GM19099 (cell line): Measurements from ENCODE around the gene NR0B2.

Experiments
- POLR2A ChIP-seq: IDR thresholded peaks from 3 replicates; pipeline ENCODE4 v1.6.1; 2011; ENCODE audit warnings: low read depth; ENCODE audit not compliant: insufficient read length; ENCODE audit errors: extremely low read depth

Gene NR0B2, protein sequence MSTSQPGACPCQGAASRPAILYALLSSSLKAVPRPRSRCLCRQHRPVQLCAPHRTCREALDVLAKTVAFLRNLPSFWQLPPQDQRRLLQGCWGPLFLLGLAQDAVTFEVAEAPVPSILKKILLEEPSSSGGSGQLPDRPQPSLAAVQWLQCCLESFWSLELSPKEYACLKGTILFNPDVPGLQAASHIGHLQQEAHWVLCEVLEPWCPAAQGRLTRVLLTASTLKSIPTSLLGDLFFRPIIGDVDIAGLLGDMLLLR

DNA sequence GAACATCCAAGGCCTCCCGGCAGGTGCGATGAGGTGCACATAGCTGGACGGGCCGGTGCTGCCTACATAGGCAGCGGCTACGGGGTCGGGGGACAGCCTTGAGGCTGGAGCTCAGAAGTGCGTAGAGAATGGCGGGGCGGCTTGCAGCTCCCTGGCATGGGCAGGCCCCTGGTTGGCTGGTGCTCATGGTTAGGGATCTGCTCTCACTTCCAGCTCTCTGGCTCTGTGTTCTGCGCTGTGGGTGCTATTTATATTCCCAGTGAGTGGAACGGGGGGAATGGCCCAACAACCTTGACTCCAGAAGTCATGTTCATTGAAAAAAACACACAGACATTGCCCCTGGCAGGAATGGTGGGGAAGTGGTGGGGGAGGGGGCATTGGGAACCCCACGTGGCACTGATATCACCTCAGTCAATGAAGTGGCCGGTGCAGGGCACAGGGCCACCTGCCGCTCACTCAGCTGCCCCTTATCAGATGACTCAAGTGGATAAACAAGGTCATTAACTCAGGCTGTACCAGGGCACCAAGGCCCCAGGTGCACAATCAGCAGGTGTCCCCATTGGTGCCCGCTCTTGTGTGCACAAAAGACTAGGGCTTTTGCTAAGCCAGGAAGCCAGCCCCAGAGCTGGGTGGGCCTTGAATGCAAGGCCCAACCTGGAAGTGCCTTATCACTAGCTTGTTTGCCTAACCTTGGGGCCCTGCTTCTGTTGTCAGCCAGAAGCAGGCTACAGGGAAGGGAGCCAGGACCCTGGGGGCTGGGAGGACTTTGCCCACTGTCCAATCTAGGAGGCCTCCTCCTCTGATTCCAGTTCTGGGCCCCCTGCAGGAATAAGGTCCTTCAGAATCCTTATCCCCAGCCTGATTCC lies at the start of gene NR0B2:
NR0B2 (minus strand) TSS at position 222 of the 866 bp plus-strand sequence; CDS start at position 187, 35 bp downstream.
- TF ChIP-seq POLR2A = no peak

GRCh38 chr1:26961826-26962225 lies 48.1 kb upstream of the NR0B2 start:
- TF ChIP-seq POLR2A = no peak

GRCh38 chr1:26960625-26960966 lies 46.8 kb upstream of the NR0B2 start:
- no peak for TF ChIP-seq POLR2A

DNA sequence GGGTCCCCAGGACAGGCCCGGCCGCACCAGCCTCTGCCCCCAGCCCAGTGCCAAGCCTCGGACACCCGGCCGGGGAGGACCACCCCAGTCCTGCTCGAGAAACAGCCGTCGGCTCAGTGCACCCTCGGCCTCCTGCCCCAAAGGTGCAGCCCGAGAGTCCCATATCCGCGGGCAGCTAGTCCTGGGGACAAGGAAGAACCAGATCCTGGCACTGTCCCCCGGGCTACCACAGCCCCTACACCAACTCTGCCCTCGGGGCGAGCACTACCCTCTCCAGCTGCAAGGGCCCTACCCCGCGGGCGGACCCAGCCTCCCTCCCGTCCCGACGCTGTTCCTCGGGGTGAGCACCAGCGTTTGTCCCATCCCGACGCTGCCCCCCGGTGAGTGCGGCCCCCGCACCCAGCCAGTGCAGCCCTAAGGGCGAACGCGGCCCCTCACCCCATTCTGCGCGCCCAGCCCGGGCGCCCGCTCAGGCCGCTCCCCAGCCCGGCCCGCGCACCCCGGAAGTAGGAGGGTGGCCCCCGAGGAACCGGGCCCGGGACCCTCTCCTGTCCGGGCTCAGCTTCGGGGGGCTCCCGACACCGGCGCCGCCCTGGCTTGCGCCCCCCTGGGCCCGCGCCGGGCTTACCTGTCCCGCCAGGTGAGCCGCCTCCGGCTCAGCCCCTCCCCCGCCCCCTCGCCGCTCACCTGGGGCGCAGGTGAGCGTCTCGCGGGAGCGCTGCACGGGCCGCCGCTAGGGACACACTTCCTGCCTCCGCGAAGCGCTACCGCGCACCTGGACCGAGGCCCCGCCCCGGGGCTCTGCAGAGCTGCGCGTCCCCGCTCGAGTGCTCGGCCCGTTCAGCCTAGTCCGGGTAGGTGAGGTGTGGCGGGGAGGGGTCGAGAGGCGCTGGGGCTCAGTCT lies 46.2 kb upstream of the NR0B2 start, which contains the start of gene KDF1:
KDF1 (minus strand) TSS at position 747 of the 903 bp plus-strand sequence. CDS start 8,088 bp downstream, outside the sequence.
- no peak for TF ChIP-seq POLR2A

- no peak for TF ChIP-seq POLR2A
These were observed 45.5 kb upstream of the NR0B2 start for GRCh38 chr1:26959270-26959669.

DNA sequence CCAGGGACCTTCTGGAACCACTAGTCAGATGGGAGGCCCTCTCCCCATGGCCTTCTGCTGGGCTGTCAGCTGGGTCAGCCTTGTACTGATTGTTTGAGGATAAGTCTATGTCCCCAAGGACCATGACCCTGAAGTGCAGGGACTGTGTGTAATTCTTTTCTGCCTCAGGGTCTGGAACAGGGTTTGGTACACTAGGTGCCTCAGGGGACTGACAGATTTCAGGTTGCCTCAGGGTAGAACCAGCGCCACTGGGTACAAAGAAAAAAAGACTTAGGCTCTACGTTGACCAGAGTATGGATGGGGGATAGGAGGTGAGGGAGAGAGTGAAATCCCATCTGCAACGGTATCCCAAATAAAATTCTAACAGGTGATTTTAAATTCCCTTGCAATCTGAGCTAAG lies 43.5 kb upstream of the NR0B2 start:
- no peak for TF ChIP-seq POLR2A

DNA sequence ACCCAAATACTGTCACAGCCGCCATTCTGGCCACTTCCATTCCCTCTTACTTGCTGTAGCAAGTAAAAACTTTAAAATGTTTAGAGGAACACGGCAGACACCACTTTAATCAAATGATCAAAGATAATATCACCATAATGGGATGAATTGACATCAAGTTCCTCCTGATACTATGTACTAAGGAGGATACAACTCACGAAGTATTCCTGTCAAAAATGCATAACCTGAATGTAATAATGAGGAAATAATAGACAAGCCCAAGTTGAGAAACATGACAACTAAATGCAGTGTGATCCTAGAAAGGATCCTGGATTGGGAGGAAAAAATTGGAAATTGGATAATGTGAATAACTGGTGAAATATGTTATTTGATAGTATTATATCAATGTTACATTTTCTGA lies 42.5 kb upstream of the NR0B2 start:
- TF ChIP-seq POLR2A = no peak

DNA sequence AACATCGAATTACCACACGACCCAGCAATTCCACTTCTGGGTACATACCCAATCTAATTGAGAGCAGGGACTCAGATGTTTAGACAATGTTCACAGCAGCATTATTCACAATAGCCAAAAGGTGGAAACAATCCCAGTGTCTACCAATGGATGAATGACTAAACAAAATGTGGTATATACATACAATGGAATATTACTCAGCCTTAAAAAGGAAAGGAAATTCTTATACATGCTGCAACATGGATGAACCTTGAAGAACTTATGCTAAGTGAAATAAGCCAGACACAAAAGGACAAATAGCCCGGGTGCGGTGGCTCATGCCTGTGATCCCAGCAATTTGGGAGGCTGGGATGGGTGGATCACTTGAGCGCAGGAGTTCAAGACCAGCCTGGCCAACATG lies 39.6 kb upstream of the NR0B2 start:
- no peak for TF ChIP-seq POLR2A

DNA sequence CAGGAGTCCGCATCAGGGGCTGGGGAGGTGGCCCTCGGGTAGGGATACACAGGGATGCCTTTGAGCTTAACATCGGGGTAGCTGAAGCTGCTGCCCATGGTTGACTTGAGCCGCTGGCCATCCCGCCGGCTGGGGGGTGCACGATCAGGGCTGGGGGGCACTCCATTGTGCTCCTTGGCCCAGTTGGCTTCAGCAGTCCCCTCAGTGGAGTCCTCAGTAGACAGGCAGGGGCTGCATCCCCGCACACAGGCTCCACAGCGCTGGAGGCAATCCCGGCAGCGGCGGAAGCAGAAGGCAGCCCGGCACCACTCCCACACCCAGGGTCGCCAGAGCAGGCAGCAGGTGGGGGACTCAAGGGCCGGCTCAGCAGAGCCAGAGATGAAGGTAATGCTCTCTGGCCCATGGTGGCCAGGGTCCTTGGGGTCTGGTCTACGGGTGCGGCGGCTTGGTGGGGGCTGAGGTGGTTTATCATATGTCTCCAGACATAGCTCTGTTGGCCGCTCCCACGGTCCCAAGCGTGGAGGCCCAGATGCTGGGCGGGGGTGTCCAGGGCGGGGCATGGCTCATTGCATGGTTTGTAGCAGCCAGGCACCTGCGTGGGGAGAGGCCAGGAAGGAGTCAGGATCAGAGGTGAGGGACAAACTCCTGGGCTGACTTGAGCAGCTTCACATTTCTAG lies 38.2 kb upstream of the NR0B2 start:
- TF ChIP-seq POLR2A = no peak

- no peak for TF ChIP-seq POLR2A
These were observed 37.4 kb upstream of the NR0B2 start for GRCh38 chr1:26951216-26951615.

GRCh38 chr1:26950602-26951001 lies 36.8 kb upstream of the NR0B2 start:
- TF ChIP-seq POLR2A = no peak

DNA sequence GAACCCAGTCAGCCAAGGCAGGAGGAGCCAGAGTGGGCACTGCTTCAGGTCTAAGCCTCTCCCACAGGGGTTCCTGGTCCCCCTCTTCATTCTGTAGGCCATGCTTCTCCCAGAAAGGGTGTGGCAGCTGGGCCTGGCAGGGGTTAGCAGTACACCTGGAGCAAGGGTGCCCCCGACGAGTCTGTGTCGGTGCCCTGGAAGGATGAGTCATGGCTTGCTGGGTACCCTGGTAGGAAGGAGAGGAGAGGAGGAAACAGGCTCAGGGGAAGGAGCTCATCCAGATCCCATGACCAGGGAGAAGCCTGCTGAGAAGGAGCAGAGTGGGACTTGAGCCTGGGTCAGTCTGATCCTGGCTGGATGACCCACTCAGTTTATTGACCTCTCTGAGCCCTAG lies 36.1 kb upstream of the NR0B2 start:
- no peak for TF ChIP-seq POLR2A

GRCh38 chr1:26949266-26949925 lies 35.6 kb upstream of the NR0B2 start:
- no peak for TF ChIP-seq POLR2A

GRCh38 chr1:26946270-26946669 lies 32.5 kb upstream of the NR0B2 start:
- TF ChIP-seq POLR2A = no peak
